ENCODE measurements around the gene GALR2.
"Not testable (repeated sequence)": the region's sequence is repeated elsewhere in the genome, so short reads cannot be mapped to it uniquely, and the experiment has no call there.

The GALR2 gene

GRCh38 chr17:76036497-76037261 lies 37.9 kb upstream of the GALR2 start:
- DNase-seq (ENCODE audit: insufficient read length, low spot score) (no peak), FAIRE-seq (no peak)
- no peak for TF ChIP-seq POLR2A (IDR thresholded peaks at IDR 0.05; ENCODE audit: low read depth, low read length)
- TF ChIP-seq POU2F2 (IDR thresholded peaks at IDR 0.05; ENCODE audit: low read depth, low read length) = no peak
- no peak for TF ChIP-seq PAX5 (IDR thresholded peaks at IDR 0.05; ENCODE audit: insufficient read depth, low read length, severe bottlenecking)

DNA sequence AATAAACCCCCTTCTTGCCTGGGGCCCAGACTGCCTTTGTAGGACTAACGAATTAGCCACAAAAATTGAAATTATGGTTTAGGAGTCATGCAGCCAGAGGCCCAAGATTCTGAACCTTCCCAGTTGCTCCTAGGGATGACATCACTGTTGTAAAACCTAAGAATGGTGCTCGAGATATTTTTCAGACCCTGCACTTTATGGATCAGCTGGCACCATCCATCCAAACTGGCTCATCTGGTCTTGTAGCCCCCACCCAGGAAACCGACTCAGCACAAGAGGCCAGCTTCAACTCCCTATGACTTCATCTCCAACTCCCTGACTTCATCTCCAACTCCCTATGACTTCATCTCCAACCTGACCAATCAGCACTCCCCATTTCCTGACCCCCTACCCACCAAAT lies 36.5 kb upstream of the GALR2 start:
- TF ChIP-seq POU2F2 (IDR thresholded peaks at IDR 0.05; ENCODE audit: low read depth, low read length) (no peak), TAF1 (IDR thresholded peaks at IDR 0.05; ENCODE audit: low read depth, low read length) (no peak), POLR2AphosphoS5 (IDR thresholded peaks at IDR 0.05; ENCODE audit: low read depth, low read length) (no peak), SPI1 (IDR thresholded peaks at IDR 0.05; ENCODE audit: low read depth, low read length) (no peak), PAX5 (IDR thresholded peaks at IDR 0.05; ENCODE audit: insufficient read depth, low read length, severe bottlenecking) (no peak), POLR2A (IDR thresholded peaks at IDR 0.05; ENCODE audit: low read depth, low read length) (no peak)
- DNase-seq (ENCODE audit: insufficient read length, low spot score) (no peak), FAIRE-seq (no peak)

GRCh38 chr17:76039121-76039520 lies 35.5 kb upstream of the GALR2 start:
- no peak for FAIRE-seq
- no peak for DNase-seq (ENCODE audit: insufficient read length, low spot score)
- TF ChIP-seq POLR2AphosphoS5 (IDR thresholded peaks at IDR 0.05; ENCODE audit: low read depth, low read length) (no peak), PAX5 (IDR thresholded peaks at IDR 0.05; ENCODE audit: insufficient read depth, low read length, severe bottlenecking) (no peak), POU2F2 (IDR thresholded peaks at IDR 0.05; ENCODE audit: low read depth, low read length) (no peak), TAF1 (IDR thresholded peaks at IDR 0.05; ENCODE audit: low read depth, low read length) (no peak), POLR2A (IDR thresholded peaks at IDR 0.05; ENCODE audit: low read depth, low read length) (no peak), SPI1 (IDR thresholded peaks at IDR 0.05; ENCODE audit: low read depth, low read length) (no peak)

GRCh38 chr17:76040376-76040775 lies 34.2 kb upstream of the GALR2 start:
- DNase-seq (ENCODE audit: insufficient read length, low spot score) (no peak), FAIRE-seq (no peak)
- TF ChIP-seq PAX5 (IDR thresholded peaks at IDR 0.05; ENCODE audit: insufficient read depth, low read length, severe bottlenecking) (no peak), POLR2A (IDR thresholded peaks at IDR 0.05; ENCODE audit: low read depth, low read length) (no peak), SPI1 (IDR thresholded peaks at IDR 0.05; ENCODE audit: low read depth, low read length) (no peak), TAF1 (IDR thresholded peaks at IDR 0.05; ENCODE audit: low read depth, low read length) (no peak), POLR2AphosphoS5 (IDR thresholded peaks at IDR 0.05; ENCODE audit: low read depth, low read length) (no peak), POU2F2 (IDR thresholded peaks at IDR 0.05; ENCODE audit: low read depth, low read length) (no peak)

GRCh38 chr17:76042868-76043267 lies 31.7 kb upstream of the GALR2 start:
- FAIRE-seq; DNase-seq (ENCODE audit: insufficient read length, low spot score): not testable (repeated sequence)

GRCh38 chr17:76044475-76045007 lies 30.0 kb upstream of the GALR2 start:
- not testable (repeated sequence) for FAIRE-seq

GRCh38 chr17:76046064-76046463 lies 28.5 kb upstream of the GALR2 start:
- FAIRE-seq (no peak), DNase-seq (ENCODE audit: insufficient read length, low spot score) (no peak)

More at GRCh38 chr17:76044475-76045007, 30.0 kb upstream of the GALR2 start:
- not testable (repeated sequence) for DNase-seq (ENCODE audit: insufficient read length, low spot score)

GRCh38 chr17:76048025-76048605 lies 26.5 kb upstream of the GALR2 start:
- no peak for DNase-seq (ENCODE audit: insufficient read length, low spot score)
- peak; percentile 23 for FAIRE-seq
- TF ChIP-seq POU2F2 (IDR thresholded peaks at IDR 0.05; ENCODE audit: low read depth, low read length) (no peak), TAF1 (IDR thresholded peaks at IDR 0.05; ENCODE audit: low read depth, low read length) (no peak), POLR2A (IDR thresholded peaks at IDR 0.05; ENCODE audit: low read depth, low read length) (no peak), SPI1 (IDR thresholded peaks at IDR 0.05; ENCODE audit: low read depth, low read length) (peak; percentile 85), PAX5 (IDR thresholded peaks at IDR 0.05; ENCODE audit: insufficient read depth, low read length, severe bottlenecking) (no peak)

More at GRCh38 chr17:76046064-76046463, 28.5 kb upstream of the GALR2 start:
- TF ChIP-seq SPI1 (IDR thresholded peaks at IDR 0.05; ENCODE audit: low read depth, low read length) = no peak
- TF ChIP-seq POLR2A (IDR thresholded peaks at IDR 0.05; ENCODE audit: low read depth, low read length) = no peak
- TF ChIP-seq POLR2AphosphoS5 (IDR thresholded peaks at IDR 0.05; ENCODE audit: low read depth, low read length) = no peak
- TF ChIP-seq PAX5 (IDR thresholded peaks at IDR 0.05; ENCODE audit: insufficient read depth, low read length, severe bottlenecking) = no peak
- no peak for TF ChIP-seq POU2F2 (IDR thresholded peaks at IDR 0.05; ENCODE audit: low read depth, low read length)
- no peak for TF ChIP-seq TAF1 (IDR thresholded peaks at IDR 0.05; ENCODE audit: low read depth, low read length)

DNA sequence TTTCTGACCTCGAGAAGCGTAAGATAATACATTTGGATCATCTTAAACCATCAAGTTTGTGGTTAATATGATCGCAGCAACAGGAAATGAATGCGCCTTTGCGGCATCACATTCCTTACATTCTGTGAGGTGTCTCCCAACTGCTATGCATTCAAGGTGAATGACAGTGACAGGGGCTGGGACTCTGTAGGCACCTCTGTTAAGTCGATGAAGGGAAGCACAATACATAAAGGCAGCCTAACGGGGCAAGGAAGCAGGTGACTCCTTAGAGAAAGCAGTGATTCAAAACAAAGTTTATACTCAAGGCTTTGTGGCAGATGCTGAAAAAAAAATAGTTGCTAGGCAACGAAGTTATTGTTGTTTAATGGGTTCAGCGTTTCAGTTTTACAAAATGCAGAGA lies 25.9 kb upstream of the GALR2 start:
- TF ChIP-seq POU2F2 (IDR thresholded peaks at IDR 0.05; ENCODE audit: low read depth, low read length) (no peak), POLR2AphosphoS5 (IDR thresholded peaks at IDR 0.05; ENCODE audit: low read depth, low read length) (no peak), POLR2A (IDR thresholded peaks at IDR 0.05; ENCODE audit: low read depth, low read length) (no peak), PAX5 (IDR thresholded peaks at IDR 0.05; ENCODE audit: insufficient read depth, low read length, severe bottlenecking) (no peak)
- DNase-seq (ENCODE audit: insufficient read length, low spot score) = no peak
- FAIRE-seq = no peak

GRCh38 chr17:76049239-76049638 lies 25.3 kb upstream of the GALR2 start:
- DNase-seq (ENCODE audit: insufficient read length, low spot score) (no peak), FAIRE-seq (no peak)
- no peak for TF ChIP-seq POLR2A (IDR thresholded peaks at IDR 0.05; ENCODE audit: low read depth, low read length)
- TF ChIP-seq SPI1 (IDR thresholded peaks at IDR 0.05; ENCODE audit: low read depth, low read length) = no peak
- TF ChIP-seq TAF1 (IDR thresholded peaks at IDR 0.05; ENCODE audit: low read depth, low read length) = no peak
- no peak for TF ChIP-seq PAX5 (IDR thresholded peaks at IDR 0.05; ENCODE audit: insufficient read depth, low read length, severe bottlenecking)
- TF ChIP-seq POLR2AphosphoS5 (IDR thresholded peaks at IDR 0.05; ENCODE audit: low read depth, low read length) = no peak
- no peak for TF ChIP-seq POU2F2 (IDR thresholded peaks at IDR 0.05; ENCODE audit: low read depth, low read length)

All from GM12891 (cell line).